Mesothelial cell of epicardium (in vitro differentiated cells): Measurements from ENCODE around the gene RPP38. TPM values are rescaled to one million over a fixed set of nuclear protein-coding genes. Genes with fewer than 3 reads are reported as not detected.

Source experiments
- DNase-seq, 2 experiments: peaks; one replicate each; pipeline ENCODE4 v3.0.0; 2021; ENCODE audit warnings: low spot score in 2 of 2; ENCODE audit not compliant: unreplicated experiment in 2 of 2
- H3K27ac Mint-ChIP-seq: 2 replicates; pipeline ENCODE4 v1.8.0; 2021; ENCODE audit warnings: mixed read lengths
- H3K27me3 Mint-ChIP-seq: 2 replicates; pipeline ENCODE4 v1.8.0; 2021; ENCODE audit warnings: low read depth, mixed read lengths
- H3K36me3 Mint-ChIP-seq: 2 replicates; pipeline ENCODE4 v1.8.0; 2021; ENCODE audit warnings: mixed read lengths
- H3K4me1 Mint-ChIP-seq: 2 replicates; pipeline ENCODE4 v1.8.0; 2021; ENCODE audit warnings: mixed read lengths
- H3K4me3 Mint-ChIP-seq: 2 replicates; pipeline ENCODE4 v1.8.0; 2021; ENCODE audit warnings: mild to moderate bottlenecking, moderate library complexity, mixed read lengths
- H3K9me3 Mint-ChIP-seq: 2 replicates; pipeline ENCODE4 v1.8.0; 2021; ENCODE audit warnings: mixed read lengths
- CTCF ChIP-seq: fragments of 200-600 bp; sonication (generic); IDR thresholded peaks from one replicate; pipeline ENCODE4 v1.5.0; 2021; ENCODE audit warnings: antibody characterized with exemption; ENCODE audit not compliant: unreplicated experiment
- total RNA-seq: library from RNA; stranded (reverse); gene quantifications from 3 replicates; pipeline ENCODE4 v1.2.1, GENCODE V29; 2021

RPP38 gene
- total RNA-seq: 16.0 to 16.2 TPM (median 16.2 TPM) in 3 replicates

- DNase-seq: peak; percentile 94 to 99
- peak within 1 kb of the TSS; percentile 94 for H3K4me3 Mint-ChIP-seq
- H3K4me1 Mint-ChIP-seq: peaks cover 23% of the 10 kb centered on the region
- H3K27ac Mint-ChIP-seq: peak within 1 kb of the TSS; percentile 99
- no peaks in the 10 kb centered on the region for H3K36me3 Mint-ChIP-seq
- no peaks in the 10 kb centered on the region for H3K9me3 Mint-ChIP-seq
- no peaks in the 10 kb centered on the region for H3K27me3 Mint-ChIP-seq
- TF ChIP-seq CTCF: no peak
These were observed at the start of gene RPP38 for GRCh38 chr10:15097011-15097812. Gene RPP38 (plus strand): TSS chr10:15097355. CDS start chr10:15103315, 5,960 bp downstream.

- no peak for DNase-seq
- Mint-ChIP-seq H3K36me3 (no peaks in the 10 kb centered on the region), H3K9me3 (peaks cover 4% of the 10 kb centered on the region), H3K4me3 (no peak overlapping the region), H3K27me3 (no peaks in the 10 kb centered on the region), H3K4me1 (peaks cover 12% of the 10 kb centered on the region), H3K27ac (no peak overlapping the region)
- TF ChIP-seq CTCF: no peak
These were observed 47.6 kb upstream of the RPP38 start for GRCh38 chr10:15049533-15049932.

GRCh38 chr10:15052121-15052520 is 45.0 kb upstream of the RPP38 start:
- peaks cover 11% of the 10 kb centered on the region for H3K9me3 Mint-ChIP-seq
- no peak for TF ChIP-seq CTCF
- no peak overlapping the region for H3K4me3 Mint-ChIP-seq
- no peaks in the 10 kb centered on the region for H3K36me3 Mint-ChIP-seq
- no peak for DNase-seq
- H3K27me3 Mint-ChIP-seq: no peaks in the 10 kb centered on the region
- no peak overlapping the region for H3K27ac Mint-ChIP-seq
- H3K4me1 Mint-ChIP-seq: peaks cover 1% of the 10 kb centered on the region

DNA sequence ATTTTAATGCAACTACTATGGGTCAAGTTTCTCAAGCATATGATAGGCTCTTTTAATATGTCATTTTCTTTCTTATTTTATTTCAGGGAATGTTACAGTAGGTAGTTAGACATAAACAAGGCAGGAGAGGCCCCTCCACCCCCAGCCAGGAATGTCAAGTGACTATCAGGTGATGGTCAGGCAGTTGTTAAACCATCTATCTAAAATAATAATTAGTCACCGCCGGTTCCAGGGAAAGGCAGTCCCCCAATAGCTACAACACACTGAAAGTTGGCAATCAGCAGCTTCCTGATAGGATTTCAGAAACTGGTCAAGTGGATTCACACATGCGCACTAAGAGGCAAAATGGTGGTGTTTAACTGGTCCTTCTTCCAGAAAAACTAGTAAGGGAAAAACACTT is 44.1 kb upstream of the RPP38 start:
- Mint-ChIP-seq H3K36me3 (no peaks in the 10 kb centered on the region), H3K27ac (no peak overlapping the region), H3K27me3 (no peaks in the 10 kb centered on the region), H3K9me3 (peaks cover 11% of the 10 kb centered on the region), H3K4me3 (no peak overlapping the region), H3K4me1 (no peaks in the 10 kb centered on the region)
- no peak for DNase-seq
- TF ChIP-seq CTCF: no peak

DNA sequence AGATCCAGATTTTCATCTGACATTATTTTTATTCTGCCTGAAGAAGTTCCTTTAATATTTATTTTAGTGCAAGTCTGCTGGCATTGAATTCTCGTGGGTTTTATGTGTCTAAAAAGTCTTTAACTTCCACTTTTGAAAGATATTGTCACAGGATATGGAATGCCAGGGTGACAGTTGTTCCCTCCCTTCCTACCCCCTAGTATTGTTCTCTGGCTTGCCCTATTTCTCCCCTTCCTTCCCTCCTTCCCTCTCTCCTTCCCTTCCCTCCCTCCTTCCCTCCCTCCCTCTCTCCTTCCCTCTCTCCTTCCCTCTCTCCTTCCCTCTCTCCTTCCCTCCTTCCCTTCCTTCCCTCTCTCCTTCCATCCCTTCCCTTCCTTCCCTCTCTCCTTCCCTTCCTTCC is 38.5 kb upstream of the RPP38 start:
- no peak overlapping the region for H3K27ac Mint-ChIP-seq
- DNase-seq: no peak
- H3K36me3 Mint-ChIP-seq: peaks cover 8% of the 10 kb centered on the region
- peaks cover 4% of the 10 kb centered on the region for H3K27me3 Mint-ChIP-seq
- H3K4me1 Mint-ChIP-seq: no peaks in the 10 kb centered on the region
- peaks cover 24% of the 10 kb centered on the region for H3K9me3 Mint-ChIP-seq
- TF ChIP-seq CTCF: no peak
- no peak overlapping the region for H3K4me3 Mint-ChIP-seq
